GM12878 (cell line): ENCODE data around the gene RBSN. TPM values are rescaled to one million over a fixed set of nuclear protein-coding genes. Genes with fewer than 3 reads are reported as not detected.

Experiments used
- ATAC-seq: fragments of 200-7000 bp; cut with Tn5 transposase; 3 replicates; pipeline ENCODE4 v1.9.1; 2020; ENCODE audit warnings: mild to moderate bottlenecking, moderate library complexity
- BruUV-seq: library from RNA; stranded (reverse); fragments of 400-500 nt; replicated peaks from 2 replicates; lab custom pipeline; 2021; lab: Mats Ljungman, UMichigan
- CTCF ChIA-PET: fragments of 300-600 bp; sonication (Branson Sonifier 250); formaldehyde crosslinking; extraction: SDS; loops from one replicate; lab custom pipeline; 2021; ENCODE audit warnings: inconsistent platforms; lab: Yijun Ruan, JAX
- POLR2A ChIA-PET: fragments of 350-600 bp; formaldehyde crosslinking; extraction: SDS; loops from one replicate; lab custom pipeline; 2021; ENCODE audit warnings: inconsistent platforms; lab: Charles Lee
- RAD21 ChIA-PET: fragments of 300-600 bp; sonication (Branson Sonifier 250); formaldehyde crosslinking; loops from one replicate; lab custom pipeline; 2023; ENCODE audit warnings: antibody characterized with exemption; ENCODE audit not compliant: unreplicated experiment; lab: Charles Lee
- SMC1A ChIA-PET: fragments of 300-600 bp; sonication (Branson Sonifier 250); formaldehyde crosslinking; loops from one replicate; lab custom pipeline; 2023; ENCODE audit not compliant: unreplicated experiment, uncharacterized antibody; lab: Charles Lee
- DNase-seq: peaks from one replicate; pipeline ENCODE4 v3.0.0-alpha.2; 2011; ENCODE audit warnings: low read depth, low spot score
- FAIRE-seq: peaks from 3 replicates; lab custom pipeline; 2011; peaks lifted over from hg19 to GRCh38; lab: Jason Lieb, UNC
- H2AFZ ChIP-seq: 2 replicates; pipeline ENCODE4 v1.6.0; 2011; ENCODE audit warnings: low read depth, low read length, control low read depth; ENCODE audit not compliant: control insufficient read depth
- H3K27ac ChIP-seq: 2 replicates; pipeline ENCODE4 v1.5.1; 2011; ENCODE audit warnings: control low read depth; ENCODE audit not compliant: control insufficient read depth, insufficient read depth
- H3K27me3 ChIP-seq, 2 experiments: replicated peaks in 1 of 2; 2 replicates each; pipeline versions ENCODE4 v1.6.0 to v1.6.1; 2011; ENCODE audit warnings: low read length in 1 of 2; ENCODE audit not compliant: control insufficient read depth in 2 of 2, insufficient read depth in 2 of 2
- H3K36me3 ChIP-seq, 2 experiments: 2 replicates each; pipeline ENCODE4 v1.5.1; 2011; ENCODE audit warnings: low read length in 1 of 2; ENCODE audit not compliant: control insufficient read depth in 2 of 2, insufficient read depth in 2 of 2
- H3K4me1 ChIP-seq: 2 replicates; pipeline ENCODE4 v1.6.1; 2011; ENCODE audit warnings: mild to moderate bottlenecking, low read length, moderate library complexity, mixed read lengths; ENCODE audit not compliant: control insufficient read depth, insufficient read depth
- H3K4me2 ChIP-seq: 2 replicates; pipeline ENCODE4 v1.6.0; 2011; ENCODE audit warnings: control low read depth; ENCODE audit not compliant: control insufficient read depth, insufficient read depth
- H3K4me3 ChIP-seq: fragments of 200-600 bp; sonication (generic); 2 replicates; pipeline ENCODE4 v1.5.1; 2016
- H3K79me2 ChIP-seq: 2 replicates; pipeline ENCODE4 v1.6.0; 2011; ENCODE audit warnings: low read length; ENCODE audit not compliant: control insufficient read depth, insufficient read depth
- H3K9ac ChIP-seq: 2 replicates; pipeline ENCODE4 v1.8.0; 2011; ENCODE audit warnings: low read length, control low read depth, mixed read lengths; ENCODE audit not compliant: control insufficient read depth, insufficient read depth
- H3K9me3 ChIP-seq: replicated peaks from 3 replicates; pipeline ENCODE4 v1.5.1; 2011; ENCODE audit warnings: mild to moderate bottlenecking, low read length; ENCODE audit not compliant: control insufficient read depth, insufficient read depth
- H4K20me1 ChIP-seq: 2 replicates; pipeline ENCODE4 v1.6.0; 2011; ENCODE audit not compliant: control insufficient read depth, insufficient read depth
- ASH2L ChIP-seq: fragments of 300-600, 200-600 bp; sonication (generic); IDR thresholded peaks from 2 replicates; pipeline ENCODE4 v1.6.1; 2017; ENCODE audit warnings: low read depth, mild to moderate bottlenecking, borderline replicate concordance
- BRCA1 ChIP-seq: IDR thresholded peaks from 2 replicates; pipeline ENCODE4 v1.6.1; 2011; ENCODE audit warnings: low read depth, low read length, improper control_type of control experiment
- EGR1 ChIP-seq, 2 experiments: IDR thresholded peaks; 1 replicate in 1 of 2; 2 replicates in 1 of 2; pipeline ENCODE4 v1.6.1; 2011 to 2012; ENCODE audit warnings: low read depth in 2 of 2, low read length in 2 of 2, borderline replicate concordance in 1 of 2, mild to moderate bottlenecking in 1 of 2, moderate library complexity in 1 of 2
- MEF2B ChIP-seq: fragments of 450-650 bp; IDR thresholded peaks from 2 replicates; pipeline ENCODE4 v1.6.1; 2018; ENCODE audit warnings: mild to moderate bottlenecking, moderate library complexity; ENCODE audit not compliant: partially characterized antibody, poor library complexity, severe bottlenecking
- NR2F1 ChIP-seq: fragments of 450-650 bp; conservative IDR thresholded peaks from 2 replicates; pipeline ENCODE4 v1.6.1; 2017; ENCODE audit warnings: mild to moderate bottlenecking
- POLR2AphosphoS5 ChIP-seq: IDR thresholded peaks from 2 replicates; pipeline ENCODE4 v1.6.1; 2011; ENCODE audit warnings: mild to moderate bottlenecking, low read length, inconsistent platforms
- RUNX3 ChIP-seq: IDR thresholded peaks from 2 replicates; pipeline ENCODE4 v1.6.1; 2012; ENCODE audit warnings: low read length, inconsistent platforms
- SMAD5 ChIP-seq: IDR thresholded peaks from 2 replicates; pipeline ENCODE4 v1.6.1; 2016; ENCODE audit warnings: antibody characterized with exemption, low read depth
- STAT3 ChIP-seq: IDR thresholded peaks from 2 replicates; pipeline ENCODE4 v1.6.1; 2011; ENCODE audit warnings: low read depth, low read length, improper control_type of control experiment
- TBL1XR1 ChIP-seq: IDR thresholded peaks from 2 replicates; pipeline ENCODE4 v1.6.1; 2012; ENCODE audit warnings: low read depth, low read length, improper control_type of control experiment
- TCF12 ChIP-seq: IDR thresholded peaks from 2 replicates; pipeline ENCODE4 v1.6.1; 2011; ENCODE audit warnings: low read depth, mild to moderate bottlenecking, low read length
- ZSCAN29 ChIP-seq: fragments of 450-650 bp; IDR thresholded peaks from 2 replicates; pipeline ENCODE4 v1.6.1; 2017; ENCODE audit warnings: mild to moderate bottlenecking, moderate library complexity
- WGBS: methylation state at CpG from one replicate; pipeline ENCODE4 v1.1.6; 2016; ENCODE audit warnings: low lambda C conversion rate; ENCODE audit not compliant: insufficient replicate concordance, insufficient coverage; ENCODE audit errors: missing lambda C conversion rate; 5-methylcytosine and 5-hydroxymethylcytosine counted together
- in situ Hi-C: fragments of 300-500 bp; cut with MboI; formaldehyde crosslinking; loops from 9 replicates; pipeline ENCODE4 v1.14.3; 2018; ENCODE audit warnings: mixed read lengths
- intact Hi-C: fragments of 100-400 bp; cut with micrococcal nuclease; formaldehyde crosslinking; loops from one replicate; pipeline ENCODE4 v1.14.2; 2022; ENCODE audit not compliant: unreplicated experiment
- polyA plus RNA-seq, 11 experiments: library from polyadenylated mRNA; depleted of rRNA in 4 of 11; unstranded in 6 of 11; stranded (reverse) in 5 of 11; fragments of >200 nt; fragmentation: Nextera tagmentation in 4 of 11; fragmentation: Illumina TruSeq in 1 of 11; extraction: Ambion mirVana in 4 of 11; extraction: Trizol in 1 of 11; gene quantifications; 1 replicate in 1 of 11; 2 replicates in 10 of 11; pipeline versions ENCODE4 v1.2.1 to v1.2.3, GENCODE V29; 2011 to 2016; ENCODE audit warnings: inconsistent platforms in 2 of 11, missing spikeins in 2 of 11, low read depth in 1 of 11
- total RNA-seq, 4 experiments: library from RNA; depleted of rRNA in 3 of 4; stranded (reverse); fragments of >200 nt in 3 of 4; fragmentation: Illumina TruSeq in 1 of 4; extraction: Trizol in 1 of 4; gene quantifications; 2 replicates each; pipeline versions ENCODE4 v1.2.1 to v1.2.3, GENCODE V29; 2013 to 2021
- TF ChIP-seq, protein P1 (sequence below): fragments of 450-650 bp; conservative IDR thresholded peaks from 2 replicates; pipeline ENCODE4 v1.6.1; 2017; ENCODE audit warnings: mild to moderate bottlenecking, moderate library complexity
- TF ChIP-seq, protein P2 (sequence below): fragments of 450-650 bp; IDR thresholded peaks from 2 replicates; pipeline ENCODE4 v1.6.1; 2017; ENCODE audit warnings: mild to moderate bottlenecking, moderate library complexity
- TF ChIP-seq, protein P3 (sequence below): IDR thresholded peaks from 2 replicates; pipeline ENCODE4 v1.6.1; 2012; ENCODE audit warnings: low read depth, low read length, improper control_type of control experiment

Gene RBSN
- total and polyA plus RNA-seq, 10 of the 15 experiments (the other 5 are each of a cell fraction or from before 2014, with no cell fraction given) = 2.0 to 17.5 (median 10.5) TPM

DNA sequence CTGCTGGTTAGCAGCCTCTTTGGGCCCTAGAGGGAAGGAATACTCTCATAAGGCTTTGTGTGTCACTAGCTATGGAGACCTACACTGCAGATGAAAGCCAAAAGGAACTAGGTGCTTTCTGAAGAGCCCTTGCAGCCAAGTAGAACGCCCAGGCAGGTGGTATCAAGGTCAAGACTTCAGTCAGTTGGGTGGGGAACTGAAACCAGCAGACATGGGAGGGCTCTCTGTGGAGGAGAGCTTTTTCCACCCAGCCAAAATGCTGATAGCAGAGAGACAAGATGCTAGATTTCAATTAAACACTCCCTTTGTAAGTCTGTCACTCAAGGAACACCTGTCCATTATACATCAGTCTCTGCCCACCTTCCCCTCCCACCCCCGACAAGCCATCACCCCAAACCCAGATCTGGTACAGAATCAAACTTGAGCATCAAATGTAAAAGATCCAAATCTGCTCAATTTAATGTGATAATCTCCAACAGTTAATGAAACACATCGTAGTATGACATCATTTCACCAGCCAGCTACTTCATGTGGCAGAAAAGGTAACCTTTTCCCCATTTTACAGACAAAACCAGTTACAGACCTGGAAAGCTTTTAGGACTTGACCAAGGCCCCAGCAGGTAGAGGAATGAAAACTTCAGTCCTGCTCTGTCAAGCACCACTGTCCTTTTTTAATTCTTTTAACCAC lies 48.4 kb downstream of the RBSN start:
- intact Hi-C loops = loop anchor here (2.0 to 5.0 kb wide), 3 partner anchors 48 to 126 kb away; partner anchors contain the start of genes NR2C2 and RBSN
- no peak overlapping the region; the same call in 1 of the 2 replicates for H3K9ac ChIP-seq
- SMC1A ChIA-PET = interaction anchor here (1.1 to 3.5 kb wide), 16 partner anchors 8 to 334 kb away, joined by 3 to 22 read pairs (median 4); partner anchors contain the start of genes MRPS25 and RBSN
- DNase-seq = peak; percentile 72
- peak; percentile 89 for ATAC-seq
- 2% methylated on average over 3 of the region's 3 CpGs for WGBS
- no peaks in the 10 kb centered on the region; the same call in 1 of the 3 replicates for H3K9me3 ChIP-seq
- CTCF ChIA-PET = interaction anchor here (0.8 to 4.2 kb wide), 24 partner anchors 10 to 450 kb away, joined by 3 to 50 read pairs (median 4); partner anchors contain the start of genes CAPN7, MRPS25 and RBSN
- H4K20me1 ChIP-seq = no peaks in the 10 kb centered on the region
- H3K36me3 ChIP-seq = peaks cover 25 to 42% of the 10 kb centered on the region in 2 experiments
- H3K4me3 ChIP-seq = peak overlapping the region; percentile 41; the same call in 1 of the 2 replicates
- peak; percentile 95 for FAIRE-seq
- peaks cover 38% of the 10 kb centered on the region for H3K4me1 ChIP-seq
- no peak overlapping the region for H2AFZ ChIP-seq
- RAD21 ChIA-PET = interaction anchor here (0.6 to 3.3 kb wide), 11 partner anchors 14 to 418 kb away, joined by 3 to 30 read pairs (median 3); partner anchors contain the start of genes MRPS25 and NR2C2
- BruUV-seq = TSS peak; percentile 39
- H3K27ac ChIP-seq = peak overlapping the region; percentile 71
- peaks cover 23% of the 10 kb centered on the region for H3K79me2 ChIP-seq
- H3K27me3 ChIP-seq = no peaks in the 10 kb centered on the region
- peak overlapping the region; percentile 81 for H3K4me2 ChIP-seq
- in situ Hi-C loops = no loop called here
- POLR2A ChIA-PET = interaction anchor here (0.7 to 4.7 kb wide), 6 partner anchors 14 to 159 kb away, joined by 3 to 30 read pairs (median 4); partner anchors contain the start of genes MRPS25, NR2C2 and RBSN
- TF ChIP-seq, protein P1, sequence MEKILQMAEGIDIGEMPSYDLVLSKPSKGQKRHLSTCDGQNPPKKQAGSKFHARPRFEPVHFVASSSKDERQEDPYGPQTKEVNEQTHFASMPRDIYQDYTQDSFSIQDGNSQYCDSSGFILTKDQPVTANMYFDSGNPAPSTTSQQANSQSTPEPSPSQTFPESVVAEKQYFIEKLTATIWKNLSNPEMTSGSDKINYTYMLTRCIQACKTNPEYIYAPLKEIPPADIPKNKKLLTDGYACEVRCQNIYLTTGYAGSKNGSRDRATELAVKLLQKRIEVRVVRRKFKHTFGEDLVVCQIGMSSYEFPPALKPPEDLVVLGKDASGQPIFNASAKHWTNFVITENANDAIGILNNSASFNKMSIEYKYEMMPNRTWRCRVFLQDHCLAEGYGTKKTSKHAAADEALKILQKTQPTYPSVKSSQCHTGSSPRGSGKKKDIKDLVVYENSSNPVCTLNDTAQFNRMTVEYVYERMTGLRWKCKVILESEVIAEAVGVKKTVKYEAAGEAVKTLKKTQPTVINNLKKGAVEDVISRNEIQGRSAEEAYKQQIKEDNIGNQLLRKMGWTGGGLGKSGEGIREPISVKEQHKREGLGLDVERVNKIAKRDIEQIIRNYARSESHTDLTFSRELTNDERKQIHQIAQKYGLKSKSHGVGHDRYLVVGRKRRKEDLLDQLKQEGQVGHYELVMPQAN = no peak
- TF ChIP-seq MEF2B (peak; percentile 45), ASH2L (no peak), RUNX3 (peak; percentile 62), TBL1XR1 (no peak), BRCA1 (no peak), TCF12 (peak; percentile 89), POLR2AphosphoS5 (peak; percentile 24; the same call in 1 of the 2 replicates), EGR1 (IDR thresholded peaks at IDR 0.05; ENCODE audit: borderline replicate concordance in 1 of 2, low read depth in 2 of 2, low read length in 2 of 2) (no peak; a peak in 1 of 3 replicates), SMAD5 (no peak), STAT3 (no peak), ZSCAN29 (no peak), NR2F1 (peak; percentile 98)
- TF ChIP-seq, protein P2, sequence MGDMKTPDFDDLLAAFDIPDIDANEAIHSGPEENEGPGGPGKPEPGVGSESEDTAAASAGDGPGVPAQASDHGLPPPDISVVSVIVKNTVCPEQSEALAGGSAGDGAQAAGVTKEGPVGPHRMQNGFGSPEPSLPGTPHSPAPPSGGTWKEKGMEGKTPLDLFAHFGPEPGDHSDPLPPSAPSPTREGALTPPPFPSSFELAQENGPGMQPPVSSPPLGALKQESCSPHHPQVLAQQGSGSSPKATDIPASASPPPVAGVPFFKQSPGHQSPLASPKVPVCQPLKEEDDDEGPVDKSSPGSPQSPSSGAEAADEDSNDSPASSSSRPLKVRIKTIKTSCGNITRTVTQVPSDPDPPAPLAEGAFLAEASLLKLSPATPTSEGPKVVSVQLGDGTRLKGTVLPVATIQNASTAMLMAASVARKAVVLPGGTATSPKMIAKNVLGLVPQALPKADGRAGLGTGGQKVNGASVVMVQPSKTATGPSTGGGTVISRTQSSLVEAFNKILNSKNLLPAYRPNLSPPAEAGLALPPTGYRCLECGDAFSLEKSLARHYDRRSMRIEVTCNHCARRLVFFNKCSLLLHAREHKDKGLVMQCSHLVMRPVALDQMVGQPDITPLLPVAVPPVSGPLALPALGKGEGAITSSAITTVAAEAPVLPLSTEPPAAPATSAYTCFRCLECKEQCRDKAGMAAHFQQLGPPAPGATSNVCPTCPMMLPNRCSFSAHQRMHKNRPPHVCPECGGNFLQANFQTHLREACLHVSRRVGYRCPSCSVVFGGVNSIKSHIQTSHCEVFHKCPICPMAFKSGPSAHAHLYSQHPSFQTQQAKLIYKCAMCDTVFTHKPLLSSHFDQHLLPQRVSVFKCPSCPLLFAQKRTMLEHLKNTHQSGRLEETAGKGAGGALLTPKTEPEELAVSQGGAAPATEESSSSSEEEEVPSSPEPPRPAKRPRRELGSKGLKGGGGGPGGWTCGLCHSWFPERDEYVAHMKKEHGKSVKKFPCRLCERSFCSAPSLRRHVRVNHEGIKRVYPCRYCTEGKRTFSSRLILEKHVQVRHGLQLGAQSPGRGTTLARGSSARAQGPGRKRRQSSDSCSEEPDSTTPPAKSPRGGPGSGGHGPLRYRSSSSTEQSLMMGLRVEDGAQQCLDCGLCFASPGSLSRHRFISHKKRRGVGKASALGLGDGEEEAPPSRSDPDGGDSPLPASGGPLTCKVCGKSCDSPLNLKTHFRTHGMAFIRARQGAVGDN = no peak
- TF ChIP-seq, protein P3, sequence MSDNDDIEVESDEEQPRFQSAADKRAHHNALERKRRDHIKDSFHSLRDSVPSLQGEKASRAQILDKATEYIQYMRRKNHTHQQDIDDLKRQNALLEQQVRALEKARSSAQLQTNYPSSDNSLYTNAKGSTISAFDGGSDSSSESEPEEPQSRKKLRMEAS = no peak
